HepG2 (cell line): Measurements from ENCODE around the gene AKAIN1. TPM values are rescaled to one million over a fixed set of nuclear protein-coding genes. Genes with fewer than 3 reads are reported as not detected.

Experiments used
- AGO1 ChIP-seq: fragments of 200-400 bp; formaldehyde crosslinking; IDR thresholded peaks from 2 replicates; pipeline ENCODE4 v1.6.1; 2017; ENCODE audit warnings: mild to moderate bottlenecking, low read depth, low read length, moderate library complexity; ENCODE audit not compliant: poor library complexity, severe bottlenecking
- ASH2L ChIP-seq: fragments of 300-600, 200-600 bp; sonication (generic); IDR thresholded peaks from 2 replicates; pipeline ENCODE4 v1.7.0; 2017; ENCODE audit warnings: low read depth, mild to moderate bottlenecking, moderate library complexity, mixed read lengths, low read length; ENCODE audit not compliant: insufficient read length
- ERF ChIP-seq: IDR thresholded peaks from 2 replicates; pipeline ENCODE4 v1.6.1; 2018; ENCODE audit warnings: missing biosample characterization, missing genetic modification reagents
- KLF16 ChIP-seq, 2 experiments: sonication (generic) in 1 of 2; formaldehyde crosslinking in 1 of 2; IDR thresholded peaks; 2 replicates each; pipeline versions ENCODE4 v1.6.1 to v1.8.0; 2016 to 2023; ENCODE audit warnings: missing genetic modification reagents in 2 of 2, missing compliant biosample characterization in 1 of 2
- KMT2A ChIP-seq: sonication (generic); formaldehyde crosslinking; IDR thresholded peaks from 2 replicates; pipeline ENCODE4 v1.4.0; 2020; ENCODE audit warnings: missing genetic modification reagents
- NBN ChIP-seq: fragments of 450-650 bp; conservative IDR thresholded peaks from 2 replicates; pipeline ENCODE4 v1.6.1; 2017
- NR2F6 ChIP-seq, 2 experiments: IDR thresholded peaks; 2 replicates each; pipeline ENCODE4 v1.6.1; 2016; ENCODE audit warnings: antibody characterized with exemption in 1 of 2, mild to moderate bottlenecking in 1 of 2
- THAP11 ChIP-seq: IDR thresholded peaks from 2 replicates; pipeline ENCODE4 v1.6.1; 2016; ENCODE audit warnings: missing biosample characterization, missing genetic modification reagents
- ZKSCAN1 ChIP-seq: fragments of 150-350 bp; IDR thresholded peaks from 2 replicates; pipeline ENCODE4 v1.6.1; 2014; ENCODE audit warnings: low read length
- ZNF180 ChIP-seq: sonication (generic); formaldehyde crosslinking; IDR thresholded peaks from 2 replicates; pipeline ENCODE4 v1.4.0; 2020; ENCODE audit warnings: low read depth, missing genetic modification reagents, borderline replicate concordance
- ZNF205 ChIP-seq: IDR thresholded peaks from 2 replicates; pipeline ENCODE4 v1.6.1; 2018; ENCODE audit warnings: missing biosample characterization, missing genetic modification reagents
- ZNF24 ChIP-seq: fragments of 450-650 bp; IDR thresholded peaks from 2 replicates; pipeline ENCODE4 v1.6.1; 2017; ENCODE audit warnings: antibody characterized with exemption, mild to moderate bottlenecking
- ZNF432 ChIP-seq: sonication (generic); formaldehyde crosslinking; IDR thresholded peaks from 2 replicates; pipeline ENCODE4 v1.5.0; 2020; ENCODE audit warnings: missing genetic modification reagents, mild to moderate bottlenecking, borderline replicate concordance
- ZNF441 ChIP-seq: sonication (generic); formaldehyde crosslinking; IDR thresholded peaks from 2 replicates; pipeline ENCODE4 v1.7.0; 2021; ENCODE audit warnings: missing genetic modification reagents, borderline replicate concordance
- ZNF563 ChIP-seq: sonication (generic); formaldehyde crosslinking; IDR thresholded peaks from 2 replicates; pipeline ENCODE4 v1.8.0; 2022; ENCODE audit warnings: mild to moderate bottlenecking, moderate library complexity, missing genetic modification reagents
- ZNF652 ChIP-seq: IDR thresholded peaks from 2 replicates; pipeline ENCODE4 v1.6.1; 2016; ENCODE audit warnings: low read depth, borderline replicate concordance
- ZNF672 ChIP-seq: sonication (generic); formaldehyde crosslinking; IDR thresholded peaks from 2 replicates; pipeline ENCODE4 v1.8.1; 2022; ENCODE audit warnings: missing genetic modification reagents
- ZNF792 ChIP-seq: IDR thresholded peaks from 2 replicates; pipeline ENCODE4 v1.6.1; 2016
- ZNF878 ChIP-seq: sonication (generic); formaldehyde crosslinking; IDR thresholded peaks from 2 replicates; pipeline ENCODE4 v1.8.1; 2023; ENCODE audit warnings: mild to moderate bottlenecking, missing genetic modification reagents, moderate library complexity
- polyA plus RNA-seq, 8 experiments: library from polyadenylated mRNA; depleted of rRNA in 3 of 8; stranded (reverse) in 7 of 8; unstranded in 1 of 8; fragments of >200 nt; fragmentation: Illumina TruSeq in 4 of 8; extraction: Trizol in 4 of 8; gene quantifications; 2 replicates each; pipeline versions ENCODE4 v1.2.1 to v1.2.3, GENCODE V29; 2011 to 2016; ENCODE audit warnings: low read depth in 4 of 8, missing spikeins in 1 of 8, mixed read lengths in 1 of 8; ENCODE audit not compliant: insufficient read depth in 1 of 8
- total RNA-seq, 5 experiments: library from RNA; depleted of rRNA; stranded (reverse); fragments of >200 nt; fragmentation: Illumina TruSeq; extraction: Trizol; gene quantifications; 2 replicates each; pipeline ENCODE4 v1.2.3, GENCODE V29; 2016; ENCODE audit warnings: low read depth in 1 of 5
- TF ChIP-seq, protein P1 (sequence below): sonication (generic); formaldehyde crosslinking; IDR thresholded peaks from 2 replicates; pipeline ENCODE4 v1.4.0; 2020; ENCODE audit warnings: missing genetic modification reagents
- TF ChIP-seq, protein P2 (sequence below): sonication (generic); formaldehyde crosslinking; IDR thresholded peaks from 2 replicates; pipeline ENCODE4 v1.5.0; 2020; ENCODE audit warnings: missing genetic modification reagents
- TF ChIP-seq, protein P3 (sequence below): sonication (generic); formaldehyde crosslinking; IDR thresholded peaks from 2 replicates; pipeline ENCODE4 v1.5.1; 2020; ENCODE audit warnings: mild to moderate bottlenecking, missing genetic modification reagents, borderline replicate concordance
- TF ChIP-seq, protein P4 (sequence below): sonication (generic); formaldehyde crosslinking; IDR thresholded peaks from 2 replicates; pipeline ENCODE4 v1.4.0; 2020; ENCODE audit warnings: missing genetic modification reagents

AKAIN1 gene
- total and polyA plus RNA-seq, 2 of the 13 experiments (the other 11 are each of a cell fraction or from before 2014, with no cell fraction given), result not detected

DNA sequence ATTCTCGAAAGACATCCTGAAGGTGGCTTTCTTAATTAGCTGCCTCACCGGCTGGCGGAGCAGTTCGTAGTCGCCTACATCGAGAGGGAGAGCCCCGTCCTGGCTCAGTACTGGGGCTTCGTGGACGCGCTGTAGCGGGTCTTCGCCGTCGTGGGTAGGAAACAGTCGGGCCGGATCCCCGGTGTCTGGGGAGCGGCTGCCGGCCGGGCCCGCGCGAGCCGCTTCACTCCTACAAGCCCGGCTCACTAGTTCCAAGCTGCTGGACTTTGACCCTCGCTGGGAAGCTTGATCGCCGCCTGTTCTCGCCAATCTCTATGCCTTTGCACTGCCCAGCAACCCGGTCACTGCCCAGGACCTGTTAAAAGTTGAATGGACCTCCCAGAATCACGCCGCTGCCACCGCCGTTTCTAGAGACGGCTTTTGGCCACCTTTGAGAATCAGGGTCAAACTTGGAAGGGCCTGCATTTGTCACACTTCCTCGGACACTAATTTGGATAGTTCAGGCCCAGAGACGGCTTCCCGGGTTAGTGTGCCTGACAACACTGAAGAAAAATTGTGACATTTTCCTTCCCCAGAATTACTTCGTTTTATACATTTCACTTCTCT lies 41.4 kb upstream of the AKAIN1 start (continued):
- TF ChIP-seq, protein P1, sequence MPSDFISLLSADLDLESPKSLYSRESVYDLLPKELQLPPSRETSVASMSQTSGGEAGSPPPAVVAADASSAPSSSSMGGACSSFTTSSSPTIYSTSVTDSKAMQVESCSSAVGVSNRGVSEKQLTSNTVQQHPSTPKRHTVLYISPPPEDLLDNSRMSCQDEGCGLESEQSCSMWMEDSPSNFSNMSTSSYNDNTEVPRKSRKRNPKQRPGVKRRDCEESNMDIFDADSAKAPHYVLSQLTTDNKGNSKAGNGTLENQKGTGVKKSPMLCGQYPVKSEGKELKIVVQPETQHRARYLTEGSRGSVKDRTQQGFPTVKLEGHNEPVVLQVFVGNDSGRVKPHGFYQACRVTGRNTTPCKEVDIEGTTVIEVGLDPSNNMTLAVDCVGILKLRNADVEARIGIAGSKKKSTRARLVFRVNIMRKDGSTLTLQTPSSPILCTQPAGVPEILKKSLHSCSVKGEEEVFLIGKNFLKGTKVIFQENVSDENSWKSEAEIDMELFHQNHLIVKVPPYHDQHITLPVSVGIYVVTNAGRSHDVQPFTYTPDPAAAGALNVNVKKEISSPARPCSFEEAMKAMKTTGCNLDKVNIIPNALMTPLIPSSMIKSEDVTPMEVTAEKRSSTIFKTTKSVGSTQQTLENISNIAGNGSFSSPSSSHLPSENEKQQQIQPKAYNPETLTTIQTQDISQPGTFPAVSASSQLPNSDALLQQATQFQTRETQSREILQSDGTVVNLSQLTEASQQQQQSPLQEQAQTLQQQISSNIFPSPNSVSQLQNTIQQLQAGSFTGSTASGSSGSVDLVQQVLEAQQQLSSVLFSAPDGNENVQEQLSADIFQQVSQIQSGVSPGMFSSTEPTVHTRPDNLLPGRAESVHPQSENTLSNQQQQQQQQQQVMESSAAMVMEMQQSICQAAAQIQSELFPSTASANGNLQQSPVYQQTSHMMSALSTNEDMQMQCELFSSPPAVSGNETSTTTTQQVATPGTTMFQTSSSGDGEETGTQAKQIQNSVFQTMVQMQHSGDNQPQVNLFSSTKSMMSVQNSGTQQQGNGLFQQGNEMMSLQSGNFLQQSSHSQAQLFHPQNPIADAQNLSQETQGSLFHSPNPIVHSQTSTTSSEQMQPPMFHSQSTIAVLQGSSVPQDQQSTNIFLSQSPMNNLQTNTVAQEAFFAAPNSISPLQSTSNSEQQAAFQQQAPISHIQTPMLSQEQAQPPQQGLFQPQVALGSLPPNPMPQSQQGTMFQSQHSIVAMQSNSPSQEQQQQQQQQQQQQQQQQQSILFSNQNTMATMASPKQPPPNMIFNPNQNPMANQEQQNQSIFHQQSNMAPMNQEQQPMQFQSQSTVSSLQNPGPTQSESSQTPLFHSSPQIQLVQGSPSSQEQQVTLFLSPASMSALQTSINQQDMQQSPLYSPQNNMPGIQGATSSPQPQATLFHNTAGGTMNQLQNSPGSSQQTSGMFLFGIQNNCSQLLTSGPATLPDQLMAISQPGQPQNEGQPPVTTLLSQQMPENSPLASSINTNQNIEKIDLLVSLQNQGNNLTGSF (CRISPR knock-in tag), result 0 out of 2 replicates have a peak, but pooled peaks have one; percentile 20
- peak; percentile 50; the same call in 1 of the 2 replicates for TF ChIP-seq KMT2A (CRISPR knock-in tag)
- TF ChIP-seq, protein P2, sequence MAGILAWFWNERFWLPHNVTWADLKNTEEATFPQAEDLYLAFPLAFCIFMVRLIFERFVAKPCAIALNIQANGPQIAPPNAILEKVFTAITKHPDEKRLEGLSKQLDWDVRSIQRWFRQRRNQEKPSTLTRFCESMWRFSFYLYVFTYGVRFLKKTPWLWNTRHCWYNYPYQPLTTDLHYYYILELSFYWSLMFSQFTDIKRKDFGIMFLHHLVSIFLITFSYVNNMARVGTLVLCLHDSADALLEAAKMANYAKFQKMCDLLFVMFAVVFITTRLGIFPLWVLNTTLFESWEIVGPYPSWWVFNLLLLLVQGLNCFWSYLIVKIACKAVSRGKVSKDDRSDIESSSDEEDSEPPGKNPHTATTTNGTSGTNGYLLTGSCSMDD (CRISPR knock-in tag), result no peak
- TF ChIP-seq AGO1, result no peak
- TF ChIP-seq KLF16 (CRISPR knock-in tag; IDR thresholded peaks at IDR 0.05), result no peak
- no peak for TF ChIP-seq ZNF432 (CRISPR knock-in tag)
- no peak for TF ChIP-seq ZKSCAN1
- no peak for TF ChIP-seq ZNF672 (CRISPR knock-in tag)
- TF ChIP-seq NR2F6 (IDR thresholded peaks at IDR 0.05), result no peak
- 0 out of 2 replicates have a peak, but pooled peaks have one; percentile 16 for TF ChIP-seq NR2F6 (CRISPR knock-in tag; IDR thresholded peaks at IDR 0.05)
- TF ChIP-seq THAP11 (CRISPR knock-in tag), result no peak
- TF ChIP-seq ASH2L, result peak; percentile 91
- TF ChIP-seq, protein P3, sequence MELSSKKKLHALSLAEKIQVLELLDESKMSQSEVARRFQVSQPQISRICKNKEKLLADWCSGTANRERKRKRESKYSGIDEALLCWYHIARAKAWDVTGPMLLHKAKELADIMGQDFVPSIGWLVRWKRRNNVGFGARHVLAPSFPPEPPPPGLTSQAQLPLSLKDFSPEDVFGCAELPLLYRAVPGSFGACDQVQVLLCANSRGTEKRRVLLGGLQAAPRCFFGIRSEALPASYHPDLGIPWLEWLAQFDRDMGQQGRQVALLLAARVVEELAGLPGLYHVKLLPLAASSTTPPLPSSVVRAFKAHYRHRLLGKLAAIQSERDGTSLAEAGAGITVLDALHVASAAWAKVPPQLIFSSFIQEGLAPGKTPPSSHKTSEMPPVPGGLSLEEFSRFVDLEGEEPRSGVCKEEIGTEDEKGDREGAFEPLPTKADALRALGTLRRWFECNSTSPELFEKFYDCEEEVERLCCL (CRISPR knock-in tag), result no peak
- TF ChIP-seq ZNF180 (CRISPR knock-in tag), result no peak
- no peak for TF ChIP-seq ZNF792
- TF ChIP-seq ZNF563 (CRISPR knock-in tag), result no peak
- TF ChIP-seq, protein P4, sequence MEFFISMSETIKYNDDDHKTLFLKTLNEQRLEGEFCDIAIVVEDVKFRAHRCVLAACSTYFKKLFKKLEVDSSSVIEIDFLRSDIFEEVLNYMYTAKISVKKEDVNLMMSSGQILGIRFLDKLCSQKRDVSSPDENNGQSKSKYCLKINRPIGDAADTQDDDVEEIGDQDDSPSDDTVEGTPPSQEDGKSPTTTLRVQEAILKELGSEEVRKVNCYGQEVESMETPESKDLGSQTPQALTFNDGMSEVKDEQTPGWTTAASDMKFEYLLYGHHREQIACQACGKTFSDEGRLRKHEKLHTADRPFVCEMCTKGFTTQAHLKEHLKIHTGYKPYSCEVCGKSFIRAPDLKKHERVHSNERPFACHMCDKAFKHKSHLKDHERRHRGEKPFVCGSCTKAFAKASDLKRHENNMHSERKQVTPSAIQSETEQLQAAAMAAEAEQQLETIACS (CRISPR knock-in tag), result 0 out of 2 replicates have a peak, but pooled peaks have one; percentile 25
- TF ChIP-seq ZNF652 (CRISPR knock-in tag), result no peak
- TF ChIP-seq ERF, result no peak; the same call in 1 of the 2 replicates
- no peak for TF ChIP-seq ZNF878
- no peak for TF ChIP-seq ZNF205
- no peak for TF ChIP-seq ZNF441 (CRISPR knock-in tag)
- TF ChIP-seq NBN, result no peak
- no peak for TF ChIP-seq ZNF24
